Sigmoid colon (tissue), 4 donors: ENCODE data around the gene CSF3.

Source experiments
- CTCF ChIP-seq, 4 experiments: fragments of 450-650 bp in 3 of 4; fragments of 200-600 bp in 1 of 4; IDR thresholded peaks; one replicate each; pipeline ENCODE4 v1.5.1; 2016 to 2019; ENCODE audit warnings: antibody characterized with exemption in 4 of 4, mild to moderate bottlenecking in 3 of 4, moderate library complexity in 2 of 4
- EP300 ChIP-seq, 4 donors: sonication (generic); formaldehyde crosslinking; IDR thresholded peaks; one replicate each; pipeline ENCODE4 v1.6.1; 2017; ENCODE audit warnings: antibody characterized with exemption in 4 of 4
- POLR2A ChIP-seq, 2 donors: fragments of 450-650 bp; IDR thresholded peaks; one replicate each; pipeline ENCODE4 v1.6.1; 2016; ENCODE audit warnings: antibody characterized with exemption in 2 of 2, mild to moderate bottlenecking in 2 of 2, moderate library complexity in 2 of 2
- POLR2AphosphoS5 ChIP-seq, 4 donors: sonication (generic); formaldehyde crosslinking; IDR thresholded peaks; one replicate each; pipeline ENCODE4 v1.6.1; 2017; ENCODE audit warnings: antibody characterized with exemption in 4 of 4

GRCh38 chr17:40024901-40025300 is 9.7 kb downstream of the CSF3 start:
- TF ChIP-seq CTCF (IDR thresholded peaks at IDR 0.05) (no peak), POLR2AphosphoS5 (IDR thresholded peaks at IDR 0.05) (no peak), POLR2A (IDR thresholded peaks at IDR 0.05) (no peak), EP300 (IDR thresholded peaks at IDR 0.05) (no peak)
